ENCODE results near the gene BRAT1.

The BRAT1 gene

GRCh38 chr7:2507917-2508306, 47.4 kb downstream of the BRAT1 start:
- DNase-seq = no peak
- peak overlapping the region in 1 of 2 donors; percentile 80 for H3K4me3 Mint-ChIP-seq
- H3K9me3 Mint-ChIP-seq = no peaks in the 10 kb centered on the region
- ATAC-seq = no peak
- no peak overlapping the region for H3K27ac Mint-ChIP-seq
- H3K4me1 Mint-ChIP-seq = peaks cover 70% of the 10 kb centered on the region
- H3K27me3 Mint-ChIP-seq = no peaks in the 10 kb centered on the region

- Mint-ChIP-seq H3K9me3 (no peaks in the 10 kb centered on the region), H3K27me3 (no peaks in the 10 kb centered on the region), H3K4me1 (peaks cover 65% of the 10 kb centered on the region), H3K4me3 (peak overlapping the region in 1 of 2 donors; percentile 80), H3K27ac (no peak overlapping the region)
- ATAC-seq (no peak), DNase-seq (no peak)
Measured at GRCh38 chr7:2507208-2507916, 48.0 kb downstream of the BRAT1 start.

GRCh38 chr7:2505401-2505800, 49.9 kb downstream of the BRAT1 start:
- no peak overlapping the region for H3K27ac Mint-ChIP-seq

GRCh38 chr7:2504889-2505375, 50.4 kb downstream of the BRAT1 start:
- no peak overlapping the region for H3K4me3 Mint-ChIP-seq
- ATAC-seq (no peak), DNase-seq (no peak)
- no peaks in the 10 kb centered on the region for H3K9me3 Mint-ChIP-seq
- H3K4me1 Mint-ChIP-seq = peaks cover 41% of the 10 kb centered on the region
- H3K27me3 Mint-ChIP-seq = no peaks in the 10 kb centered on the region
- H3K27ac Mint-ChIP-seq = peak overlapping the region in 1 of 2 donors; percentile 12

More at GRCh38 chr7:2505401-2505800, 49.9 kb downstream of the BRAT1 start:
- Mint-ChIP-seq H3K9me3 (no peaks in the 10 kb centered on the region), H3K4me3 (no peak overlapping the region), H3K4me1 (peaks cover 45% of the 10 kb centered on the region), H3K27me3 (no peaks in the 10 kb centered on the region)
- ATAC-seq (no peak), DNase-seq (no peak)

GRCh38 chr7:2504128-2504888, 51.0 kb downstream of the BRAT1 start:
- no peak for DNase-seq
- Mint-ChIP-seq H3K27me3 (no peaks in the 10 kb centered on the region), H3K27ac (peak overlapping the region in 1 of 2 donors; percentile 12), H3K4me3 (no peak overlapping the region), H3K9me3 (no peaks in the 10 kb centered on the region), H3K4me1 (peaks cover 34% of the 10 kb centered on the region)
- no peak for ATAC-seq

GRCh38 chr7:2503056-2503941, 52.0 kb downstream of the BRAT1 start:
- H3K27me3 Mint-ChIP-seq = no peaks in the 10 kb centered on the region
- no peak overlapping the region for H3K27ac Mint-ChIP-seq
- peaks cover 27% of the 10 kb centered on the region for H3K4me1 Mint-ChIP-seq
- DNase-seq = no peak
- no peak overlapping the region for H3K4me3 Mint-ChIP-seq
- H3K9me3 Mint-ChIP-seq = no peaks in the 10 kb centered on the region
- ATAC-seq = no peak

GRCh38 chr7:2502647-2502966, 52.7 kb downstream of the BRAT1 start:
- peak; percentile 5 for ATAC-seq
- H3K4me1 Mint-ChIP-seq = peaks cover 24% of the 10 kb centered on the region
- H3K9me3 Mint-ChIP-seq = no peaks in the 10 kb centered on the region
- H3K27me3 Mint-ChIP-seq = peaks cover 3% of the 10 kb centered on the region
- H3K4me3 Mint-ChIP-seq = no peak overlapping the region
- no peak overlapping the region for H3K27ac Mint-ChIP-seq
- DNase-seq = no peak

- Mint-ChIP-seq H3K9me3 (no peaks in the 10 kb centered on the region), H3K27me3 (peaks cover 8% of the 10 kb centered on the region), H3K4me1 (peaks cover 25% of the 10 kb centered on the region), H3K4me3 (no peak overlapping the region), H3K27ac (no peak overlapping the region)
- ATAC-seq (peak; percentile 57), DNase-seq (no peak)
Measured at GRCh38 chr7:2501947-2502646, 53.2 kb downstream of the BRAT1 start.

- DNase-seq = no peak
- Mint-ChIP-seq H3K4me1 (peaks cover 30% of the 10 kb centered on the region), H3K27me3 (peaks cover 18% of the 10 kb centered on the region), H3K9me3 (no peaks in the 10 kb centered on the region), H3K27ac (no peak overlapping the region), H3K4me3 (no peak overlapping the region)
- ATAC-seq = no peak
Measured at GRCh38 chr7:2500701-2501100, 54.6 kb downstream of the BRAT1 start.

GRCh38 chr7:2499719-2500430, 55.4 kb downstream of the BRAT1 start:
- peaks cover 18% of the 10 kb centered on the region for H3K27me3 Mint-ChIP-seq
- H3K9me3 Mint-ChIP-seq = no peaks in the 10 kb centered on the region
- H3K4me1 Mint-ChIP-seq = peaks cover 30% of the 10 kb centered on the region
- ATAC-seq (no peak), DNase-seq (no peak)
- no peak overlapping the region for H3K27ac Mint-ChIP-seq
- no peak overlapping the region for H3K4me3 Mint-ChIP-seq

- no peak for DNase-seq
- no peak overlapping the region for H3K27ac Mint-ChIP-seq
- no peaks in the 10 kb centered on the region for H3K9me3 Mint-ChIP-seq
- no peak overlapping the region for H3K4me3 Mint-ChIP-seq
- peaks cover 30% of the 10 kb centered on the region for H3K4me1 Mint-ChIP-seq
- peaks cover 18% of the 10 kb centered on the region for H3K27me3 Mint-ChIP-seq
- ATAC-seq = no peak
Measured at GRCh38 chr7:2499181-2499580, 56.1 kb downstream of the BRAT1 start.

- no peak overlapping the region for H3K27ac Mint-ChIP-seq
- DNase-seq (no peak), ATAC-seq (no peak)
- no peak overlapping the region for H3K4me3 Mint-ChIP-seq
- no peaks in the 10 kb centered on the region for H3K9me3 Mint-ChIP-seq
- peaks cover 18% of the 10 kb centered on the region for H3K27me3 Mint-ChIP-seq
- H3K4me1 Mint-ChIP-seq = peaks cover 25% of the 10 kb centered on the region
Measured at GRCh38 chr7:2498708-2499107, 56.6 kb downstream of the BRAT1 start.

- Mint-ChIP-seq H3K4me1 (peaks cover 16% of the 10 kb centered on the region), H3K27ac (no peak overlapping the region), H3K4me3 (no peak overlapping the region), H3K9me3 (no peaks in the 10 kb centered on the region), H3K27me3 (peaks cover 18% of the 10 kb centered on the region)
- no peak for DNase-seq
- no peak for ATAC-seq
Measured at GRCh38 chr7:2497500-2498336, 57.6 kb downstream of the BRAT1 start.

GRCh38 chr7:2497065-2497464, 58.3 kb downstream of the BRAT1 start:
- no peak for DNase-seq
- Mint-ChIP-seq H3K27me3 (peaks cover 18% of the 10 kb centered on the region), H3K4me1 (peaks cover 16% of the 10 kb centered on the region), H3K27ac (no peak overlapping the region), H3K4me3 (no peak overlapping the region), H3K9me3 (peaks cover 2 to 4% of the 10 kb centered on the region in 2 donors)
- ATAC-seq = no peak

Measured in stimulated activated naive CD8-positive, alpha-beta T cell treated with anti-CD3 and anti-CD28 coated beads, Interleukin-15, amount 100 ng/mL, for 72 hours (primary cell).